ENCODE data around the gene TRAK2.

TRAK2 gene

GRCh38 chr2:201425952-201426351 lies 25.3 kb downstream of the TRAK2 start:
- no peak overlapping the region for H3K27ac ChIP-seq
- no peak for DNase-seq (ENCODE audit: low spot score)
- TF ChIP-seq CTCF (IDR thresholded peaks at IDR 0.05) = no peak
- H3K4me3 ChIP-seq = no peak overlapping the region

GRCh38 chr2:201420442-201421113 lies 30.7 kb downstream of the TRAK2 start:
- no peak overlapping the region for H3K27ac ChIP-seq
- TF ChIP-seq CTCF (IDR thresholded peaks at IDR 0.05) = no peak
- no peak overlapping the region for H3K4me3 ChIP-seq
- DNase-seq (ENCODE audit: low spot score) = no peak

GRCh38 chr2:201419986-201420385 lies 31.3 kb downstream of the TRAK2 start:
- Histone ChIP-seq H3K27ac (no peak overlapping the region), H3K4me3 (no peak overlapping the region)
- TF ChIP-seq CTCF (IDR thresholded peaks at IDR 0.05) = no peak
- no peak for DNase-seq (ENCODE audit: low spot score)

- no peak overlapping the region for H3K27ac ChIP-seq
- no peak for DNase-seq (ENCODE audit: low spot score)
- H3K4me3 ChIP-seq = no peak overlapping the region
- TF ChIP-seq CTCF (IDR thresholded peaks at IDR 0.05) = no peak
Observed at GRCh38 chr2:201419057-201419635, 32.1 kb downstream of the TRAK2 start.

GRCh38 chr2:201415149-201415548 lies 36.1 kb downstream of the TRAK2 start:
- no peak for TF ChIP-seq CTCF (IDR thresholded peaks at IDR 0.05)
- H3K4me3 ChIP-seq = no peak overlapping the region
- peak overlapping the region; percentile 51 to 57 for H3K27ac ChIP-seq
- no peak for DNase-seq (ENCODE audit: low spot score)

- peak overlapping the region; percentile 27 for H3K4me3 ChIP-seq
- H3K27ac ChIP-seq = peak overlapping the region; percentile 51 to 81
- TF ChIP-seq CTCF (IDR thresholded peaks at IDR 0.05) = no peak
- DNase-seq (ENCODE audit: low spot score) = no peak
Observed at GRCh38 chr2:201414099-201415023, 36.9 kb downstream of the TRAK2 start.

All from coronary artery (tissue), 2 donors.